Measurements from ENCODE around the gene EEPD1.
A peak's percentile ranks its signal among the peaks of the same experiment; 100 is the strongest.

Gene EEPD1

DNA sequence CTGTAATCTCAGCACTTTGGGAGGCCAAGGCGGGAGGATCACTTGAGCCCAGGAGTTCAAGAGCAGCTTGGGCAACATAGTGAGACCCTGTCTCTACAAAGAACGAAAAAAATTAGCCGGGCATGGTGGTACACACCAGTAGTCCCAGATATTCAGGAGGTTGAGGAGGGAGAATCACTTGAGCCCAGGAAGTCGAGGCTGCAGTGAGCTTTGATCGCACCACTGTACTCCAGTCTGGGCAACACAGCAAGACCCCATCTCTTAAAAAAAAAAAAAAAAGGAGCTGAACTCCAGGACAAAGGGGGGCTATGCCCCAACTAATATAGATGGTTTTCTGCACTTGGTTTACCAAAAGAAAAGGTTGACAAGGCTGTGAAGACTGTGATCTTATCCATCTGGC lies 135.4 kb downstream of the EEPD1 start:
- no peaks in the 10 kb centered on the region for H3K9me3 ChIP-seq (ENCODE audit: severe bottlenecking)
- TF ChIP-seq, protein P1, sequence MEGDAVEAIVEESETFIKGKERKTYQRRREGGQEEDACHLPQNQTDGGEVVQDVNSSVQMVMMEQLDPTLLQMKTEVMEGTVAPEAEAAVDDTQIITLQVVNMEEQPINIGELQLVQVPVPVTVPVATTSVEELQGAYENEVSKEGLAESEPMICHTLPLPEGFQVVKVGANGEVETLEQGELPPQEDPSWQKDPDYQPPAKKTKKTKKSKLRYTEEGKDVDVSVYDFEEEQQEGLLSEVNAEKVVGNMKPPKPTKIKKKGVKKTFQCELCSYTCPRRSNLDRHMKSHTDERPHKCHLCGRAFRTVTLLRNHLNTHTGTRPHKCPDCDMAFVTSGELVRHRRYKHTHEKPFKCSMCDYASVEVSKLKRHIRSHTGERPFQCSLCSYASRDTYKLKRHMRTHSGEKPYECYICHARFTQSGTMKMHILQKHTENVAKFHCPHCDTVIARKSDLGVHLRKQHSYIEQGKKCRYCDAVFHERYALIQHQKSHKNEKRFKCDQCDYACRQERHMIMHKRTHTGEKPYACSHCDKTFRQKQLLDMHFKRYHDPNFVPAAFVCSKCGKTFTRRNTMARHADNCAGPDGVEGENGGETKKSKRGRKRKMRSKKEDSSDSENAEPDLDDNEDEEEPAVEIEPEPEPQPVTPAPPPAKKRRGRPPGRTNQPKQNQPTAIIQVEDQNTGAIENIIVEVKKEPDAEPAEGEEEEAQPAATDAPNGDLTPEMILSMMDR (IDR thresholded peaks at IDR 0.05; ENCODE audit: low read depth, low read length), result no peak
- DNase-seq, result no peak
- H3K36me3 ChIP-seq, result no peaks in the 10 kb centered on the region
- no peaks in the 10 kb centered on the region for H3K27me3 ChIP-seq (ENCODE audit: insufficient read depth, low read depth, severe bottlenecking)
- no peak overlapping the region for H3K27ac ChIP-seq
- no peak overlapping the region for H3K4me3 ChIP-seq (ENCODE audit: low read depth, low read length)

GRCh38 chr7:36289833-36290661 lies 137.0 kb downstream of the EEPD1 start:
- H3K9me3 ChIP-seq (ENCODE audit: severe bottlenecking), result no peaks in the 10 kb centered on the region
- H3K4me3 ChIP-seq (ENCODE audit: low read depth, low read length), result no peak overlapping the region
- H3K27me3 ChIP-seq (ENCODE audit: insufficient read depth, low read depth, severe bottlenecking), result no peaks in the 10 kb centered on the region
- TF ChIP-seq, protein P1 (IDR thresholded peaks at IDR 0.05; ENCODE audit: low read depth, low read length), result no peak
- H3K36me3 ChIP-seq, result no peaks in the 10 kb centered on the region
- H3K27ac ChIP-seq, result no peak overlapping the region
- DNase-seq, result no peak

- H3K27ac ChIP-seq, result no peak overlapping the region
- TF ChIP-seq, protein P1 (IDR thresholded peaks at IDR 0.05; ENCODE audit: low read depth, low read length), result peak; percentile 90
- DNase-seq, result peak; percentile 73
- no peaks in the 10 kb centered on the region for H3K9me3 ChIP-seq (ENCODE audit: severe bottlenecking)
- H3K27me3 ChIP-seq (ENCODE audit: insufficient read depth, low read depth, severe bottlenecking), result no peaks in the 10 kb centered on the region
- H3K4me3 ChIP-seq (ENCODE audit: low read depth, low read length), result no peak overlapping the region
- no peaks in the 10 kb centered on the region for H3K36me3 ChIP-seq
Observed at GRCh38 chr7:36291387-36292316, 138.6 kb downstream of the EEPD1 start.

DNA sequence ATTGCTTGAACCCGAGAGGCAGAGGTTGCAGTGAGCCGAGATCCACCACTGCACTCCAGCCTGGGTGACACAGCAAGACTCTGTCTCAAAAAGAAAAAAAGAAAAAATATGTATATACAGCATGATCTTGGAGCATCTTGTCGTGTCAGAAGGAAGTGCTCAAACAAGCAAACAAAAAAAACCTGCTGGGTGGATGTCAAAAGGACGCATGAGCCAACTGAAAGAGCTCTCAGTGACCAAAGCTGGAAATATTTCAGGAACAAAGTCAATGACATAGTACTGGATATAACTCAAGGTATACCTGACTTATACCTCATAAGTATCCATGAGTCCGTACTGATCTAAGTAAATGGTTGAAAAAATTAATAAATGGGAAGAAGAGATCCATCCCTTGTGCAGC lies 142.0 kb downstream of the EEPD1 start:
- Histone ChIP-seq H3K27me3 (ENCODE audit: insufficient read depth, low read depth, severe bottlenecking) (no peaks in the 10 kb centered on the region), H3K36me3 (no peaks in the 10 kb centered on the region), H3K27ac (no peak overlapping the region), H3K4me3 (ENCODE audit: low read depth, low read length) (no peak overlapping the region), H3K9me3 (ENCODE audit: severe bottlenecking) (no peaks in the 10 kb centered on the region)
- TF ChIP-seq, protein P1 (IDR thresholded peaks at IDR 0.05; ENCODE audit: low read depth, low read length), result no peak
- DNase-seq, result no peak

DNA sequence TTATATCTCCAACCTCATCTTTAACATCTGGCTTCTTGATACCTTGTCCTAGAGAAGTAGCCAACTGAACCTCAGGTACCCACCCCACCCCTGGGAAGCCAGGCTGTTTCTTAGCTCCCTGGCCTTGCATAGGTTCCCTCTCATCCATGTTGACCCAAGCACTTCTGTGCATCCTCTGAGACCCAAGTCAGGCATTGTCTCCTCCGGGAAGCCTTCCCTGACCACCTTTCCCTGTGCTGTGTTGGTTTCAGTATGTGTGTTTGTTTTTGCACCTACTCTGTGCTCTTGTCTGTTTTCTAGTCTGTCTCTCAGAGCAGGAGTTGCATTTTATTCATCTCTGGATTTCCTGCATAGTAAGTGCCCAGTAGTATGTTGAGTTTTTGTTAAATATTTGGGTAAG lies 143.2 kb downstream of the EEPD1 start:
- no peak overlapping the region for H3K4me3 ChIP-seq (ENCODE audit: low read depth, low read length)
- TF ChIP-seq, protein P1 (IDR thresholded peaks at IDR 0.05; ENCODE audit: low read depth, low read length), result no peak

More for the DNA sequence above, 143.2 kb downstream of the EEPD1 start:
- Histone ChIP-seq H3K27me3 (ENCODE audit: insufficient read depth, low read depth, severe bottlenecking) (no peaks in the 10 kb centered on the region), H3K9me3 (ENCODE audit: severe bottlenecking) (no peaks in the 10 kb centered on the region), H3K36me3 (no peaks in the 10 kb centered on the region), H3K27ac (no peak overlapping the region)
- no peak for DNase-seq
